HFF-Myc (cell line): ENCODE data around the gene DCDC2C.

Experiments used
- DNase-seq: peaks from one replicate; pipeline ENCODE4 v3.0.0-alpha.2; 2011; ENCODE audit warnings: low read depth; ENCODE audit errors: extremely low read depth
- H3K4me3 ChIP-seq: replicated peaks from 2 replicates; pipeline ENCODE4 v1.5.1; 2011; ENCODE audit warnings: low read depth, mild to moderate bottlenecking, control low read depth, low read length
- CTCF ChIP-seq: IDR thresholded peaks from 2 replicates; pipeline ENCODE4 v1.5.1; 2012; ENCODE audit warnings: mild to moderate bottlenecking, low read depth, low read length, control low read depth; ENCODE audit errors: missing control alignments

The DCDC2C gene

GRCh38 chr2:3837086-3837485 lies 133.7 kb downstream of the DCDC2C start:
- DNase-seq = no peak
- TF ChIP-seq CTCF = no peak
- no peak overlapping the region for H3K4me3 ChIP-seq

- TF ChIP-seq CTCF = no peak
- no peak for DNase-seq
- no peak overlapping the region for H3K4me3 ChIP-seq
Observed at GRCh38 chr2:3838348-3838747, 135.0 kb downstream of the DCDC2C start.

- no peak overlapping the region for H3K4me3 ChIP-seq
- no peak for DNase-seq
- no peak for TF ChIP-seq CTCF
Observed at GRCh38 chr2:3839476-3839875, 136.1 kb downstream of the DCDC2C start.

GRCh38 chr2:3840611-3841155 lies 137.3 kb downstream of the DCDC2C start:
- no peak overlapping the region for H3K4me3 ChIP-seq
- no peak for DNase-seq
- no peak for TF ChIP-seq CTCF

- DNase-seq = no peak
- H3K4me3 ChIP-seq = no peak overlapping the region
- TF ChIP-seq CTCF = no peak
Observed at GRCh38 chr2:3847397-3848052, 144.2 kb downstream of the DCDC2C start.

- no peak for DNase-seq
- no peak overlapping the region for H3K4me3 ChIP-seq
- TF ChIP-seq CTCF = no peak
Observed at GRCh38 chr2:3848776-3849175, 145.4 kb downstream of the DCDC2C start.

- TF ChIP-seq CTCF = no peak
- no peak for DNase-seq
- no peak overlapping the region for H3K4me3 ChIP-seq
Observed at GRCh38 chr2:3849213-3849612, 145.8 kb downstream of the DCDC2C start.
